ENCODE results near the gene DHX57. TPM values are rescaled to one million over a fixed set of nuclear protein-coding genes. Genes with fewer than 3 reads are reported as not detected.

Gene DHX57
- total RNA-seq, 1 donor = 28.9 TPM

GRCh38 chr2:38825956-38826355 lies 49.8 kb downstream of the DHX57 start:
- DNase-seq (ENCODE audit: low read depth) = no peak
- no peak for TF ChIP-seq CTCF (IDR thresholded peaks at IDR 0.05; ENCODE audit: insufficient read depth, low read depth, low read length)
- no peak overlapping the region for H3K4me3 ChIP-seq (ENCODE audit: low read depth, low read length)

GRCh38 chr2:38824906-38825305 lies 50.8 kb downstream of the DHX57 start:
- no peak for TF ChIP-seq CTCF (IDR thresholded peaks at IDR 0.05; ENCODE audit: insufficient read depth, low read depth, low read length)
- DNase-seq (ENCODE audit: low read depth) = no peak
- no peak overlapping the region for H3K4me3 ChIP-seq (ENCODE audit: low read depth, low read length)

- no peak for TF ChIP-seq CTCF (IDR thresholded peaks at IDR 0.05; ENCODE audit: insufficient read depth, low read depth, low read length)
- no peak for DNase-seq (ENCODE audit: low read depth)
- no peak overlapping the region for H3K4me3 ChIP-seq (ENCODE audit: low read depth, low read length)
Measured at GRCh38 chr2:38823386-38823785, 52.3 kb downstream of the DHX57 start.

- no peak overlapping the region for H3K4me3 ChIP-seq (ENCODE audit: low read depth, low read length)
- no peak for TF ChIP-seq CTCF (IDR thresholded peaks at IDR 0.05; ENCODE audit: insufficient read depth, low read depth, low read length)
- no peak for DNase-seq (ENCODE audit: low read depth)
Measured at GRCh38 chr2:38818565-38818964, 57.2 kb downstream of the DHX57 start.

GRCh38 chr2:38815936-38816335 lies 59.8 kb downstream of the DHX57 start:
- DNase-seq (ENCODE audit: low read depth) = no peak
- no peak for TF ChIP-seq CTCF (IDR thresholded peaks at IDR 0.05; ENCODE audit: insufficient read depth, low read depth, low read length)
- no peak overlapping the region for H3K4me3 ChIP-seq (ENCODE audit: low read depth, low read length)

GRCh38 chr2:38810488-38810887 lies 65.2 kb downstream of the DHX57 start:
- H3K4me3 ChIP-seq (ENCODE audit: low read depth, low read length) = no peak overlapping the region
- DNase-seq (ENCODE audit: low read depth) = no peak
- TF ChIP-seq CTCF (IDR thresholded peaks at IDR 0.05; ENCODE audit: insufficient read depth, low read depth, low read length) = no peak

GRCh38 chr2:38808677-38809076 lies 67.1 kb downstream of the DHX57 start:
- TF ChIP-seq CTCF (IDR thresholded peaks at IDR 0.05; ENCODE audit: insufficient read depth, low read depth, low read length) = no peak

More at GRCh38 chr2:38808677-38809076, 67.1 kb downstream of the DHX57 start:
- DNase-seq (ENCODE audit: low read depth) = no peak
- no peak overlapping the region for H3K4me3 ChIP-seq (ENCODE audit: low read depth, low read length)

Data from fibroblast of villous mesenchyme (primary cell).